RWPE2 (cell line): ENCODE data around the gene KRTAP9-8.
"Not testable (repeated sequence)": the region's sequence is repeated elsewhere in the genome, so short reads cannot be mapped to it uniquely, and the experiment has no call there.

Source experiments
- ATAC-seq: fragments of 200-7000 bp; cut with Tn5 transposase; 3 replicates; pipeline ENCODE4 v1.9.1; 2021; ENCODE audit warnings: low read depth
- DNase-seq: peaks from one replicate; pipeline ENCODE4 v3.0.0-alpha.2; 2020; ENCODE audit warnings: low spot score
- H3K27ac ChIP-seq: fragments of 450-650 bp; 2 replicates; pipeline ENCODE4 v1.5.1; 2017; ENCODE audit warnings: mild to moderate bottlenecking; ENCODE audit not compliant: poor library complexity, severe bottlenecking
- H3K27me3 ChIP-seq: fragments of 250-450 bp; sonication (Bioruptor Pico); 2 replicates; pipeline ENCODE4 v1.5.1; 2021; ENCODE audit warnings: mild to moderate bottlenecking, moderate library complexity; ENCODE audit not compliant: insufficient read depth, poor library complexity, severe bottlenecking
- H3K36me3 ChIP-seq: fragments of 250-450 bp; sonication (Bioruptor Pico); 2 replicates; pipeline ENCODE4 v1.5.1; 2020; ENCODE audit warnings: low read depth, mild to moderate bottlenecking, moderate library complexity
- H3K4me1 ChIP-seq: fragments of 250-450 bp; sonication (Bioruptor Pico); 2 replicates; pipeline ENCODE4 v1.5.1; 2021; ENCODE audit warnings: mild to moderate bottlenecking, moderate library complexity; ENCODE audit not compliant: insufficient read depth, poor library complexity, severe bottlenecking
- H3K4me3 ChIP-seq: fragments of 250-450 bp; sonication (Bioruptor Pico); 2 replicates; pipeline ENCODE4 v1.5.1; 2021; ENCODE audit warnings: mild to moderate bottlenecking, moderate library complexity; ENCODE audit not compliant: severe bottlenecking
- H3K9me3 ChIP-seq: fragments of 250-450 bp; sonication (Bioruptor Pico); 2 replicates; pipeline ENCODE4 v1.5.1; 2021; ENCODE audit warnings: mild to moderate bottlenecking, moderate library complexity; ENCODE audit not compliant: severe bottlenecking
- CTCF ChIP-seq: fragments of 450-650 bp; IDR thresholded peaks from one replicate; pipeline ENCODE4 v1.5.1; 2017; ENCODE audit warnings: mild to moderate bottlenecking, moderate library complexity; ENCODE audit not compliant: poor library complexity, severe bottlenecking

The KRTAP9-8 gene

GRCh38 chr17:41230094-41230493, 7.7 kb upstream of the KRTAP9-8 start:
- Histone ChIP-seq H3K27me3 (no peaks in the 10 kb centered on the region), H3K4me1 (no peaks in the 10 kb centered on the region), H3K36me3 (no peaks in the 10 kb centered on the region), H3K9me3 (no peaks in the 10 kb centered on the region), H3K4me3 (no peak overlapping the region), H3K27ac (no peak overlapping the region)
- ATAC-seq (no peak), DNase-seq (no peak)
- TF ChIP-seq CTCF = no peak

DNA sequence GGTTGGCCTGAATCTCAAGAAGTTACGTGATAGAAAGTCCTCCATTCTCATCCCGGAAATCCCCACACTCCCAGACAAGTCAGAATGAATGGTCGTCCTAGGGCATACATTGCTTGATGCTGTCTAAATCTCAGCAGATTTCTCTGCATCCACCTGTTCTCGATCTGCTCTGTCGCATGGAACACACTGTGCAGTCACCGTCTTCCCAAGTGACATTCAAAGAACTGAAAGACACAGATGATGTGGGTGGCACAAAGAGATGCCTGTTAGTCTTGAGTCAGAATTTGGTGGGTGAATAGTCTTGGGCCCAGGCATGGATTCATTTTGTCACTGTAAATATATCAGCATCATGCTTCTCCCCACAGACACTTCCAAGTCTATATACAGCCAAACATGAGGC, 6.1 kb upstream of the KRTAP9-8 start:
- no peak for TF ChIP-seq CTCF
- Histone ChIP-seq H3K4me3 (no peak overlapping the region), H3K9me3 (no peaks in the 10 kb centered on the region), H3K4me1 (no peaks in the 10 kb centered on the region), H3K36me3 (no peaks in the 10 kb centered on the region), H3K27ac (no peak overlapping the region), H3K27me3 (no peaks in the 10 kb centered on the region)
- no peak for ATAC-seq
- no peak for DNase-seq

GRCh38 chr17:41232399-41233105, 5.2 kb upstream of the KRTAP9-8 start, which contains the start of gene KRTAP9-3:
TSS of gene KRTAP9-3 (plus strand) at chr17:41232449. CDS start at chr17:41232502, 53 bp downstream.
- not testable (repeated sequence) for H3K9me3 ChIP-seq, ATAC-seq, H3K4me3 ChIP-seq, H3K4me1 ChIP-seq, DNase-seq, H3K27ac ChIP-seq, H3K36me3 ChIP-seq, H3K27me3 ChIP-seq

DNA sequence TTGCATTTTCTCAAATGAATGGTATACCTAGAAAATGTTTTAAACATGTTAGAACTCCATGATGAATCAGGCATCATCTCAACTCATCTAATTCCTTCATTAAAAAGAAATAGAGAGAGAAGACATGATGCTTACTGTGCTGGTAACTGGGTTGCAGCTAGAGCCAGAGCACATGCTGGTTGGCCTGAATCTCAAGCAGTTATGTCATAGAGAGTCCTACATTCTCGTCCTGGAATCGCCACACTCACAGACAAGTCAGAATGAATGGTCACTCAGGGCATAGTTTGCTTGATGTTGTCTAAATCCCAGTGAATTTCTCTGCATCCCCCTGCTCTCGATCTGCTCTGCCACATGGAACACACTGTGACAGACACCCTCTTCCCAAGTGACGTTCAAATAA, 683 bp upstream of the KRTAP9-8 start:
- H3K4me3 ChIP-seq, H3K9me3 ChIP-seq, H3K36me3 ChIP-seq, H3K27ac ChIP-seq, H3K27me3 ChIP-seq, H3K4me1 ChIP-seq, ATAC-seq, DNase-seq: not testable (repeated sequence)

GRCh38 chr17:41246995-41247787, 9.4 kb downstream of the KRTAP9-8 start:
- ATAC-seq, H3K36me3 ChIP-seq, H3K4me3 ChIP-seq, H3K27me3 ChIP-seq, H3K9me3 ChIP-seq, H3K27ac ChIP-seq, H3K4me1 ChIP-seq, DNase-seq: not testable (repeated sequence)

DNA sequence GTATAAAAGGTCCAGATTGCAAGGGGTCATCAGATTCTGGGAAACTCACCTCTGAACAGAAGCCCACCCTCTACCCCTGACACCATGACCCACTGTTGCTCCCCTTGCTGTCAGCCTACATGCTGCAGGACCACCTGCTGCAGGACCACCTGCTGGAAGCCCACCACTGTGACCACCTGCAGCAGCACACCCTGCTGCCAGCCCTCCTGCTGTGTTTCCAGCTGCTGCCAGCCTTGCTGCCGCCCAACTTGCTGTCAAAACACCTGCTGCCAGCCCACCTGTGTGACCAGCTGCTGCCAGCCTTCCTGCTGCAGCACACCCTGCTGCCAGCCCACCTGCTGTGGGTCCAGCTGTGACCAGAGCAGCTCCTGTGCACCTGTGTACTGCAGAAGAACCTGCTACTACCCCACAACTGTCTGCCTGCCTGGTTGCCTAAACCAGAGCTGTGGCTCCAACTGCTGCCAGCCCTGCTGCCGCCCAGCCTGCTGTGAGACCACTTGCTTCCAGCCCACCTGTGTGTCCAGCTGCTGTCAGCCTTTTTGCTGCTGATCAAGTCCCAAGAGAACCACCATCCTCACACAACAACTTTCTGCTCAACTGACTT, 11.9 kb downstream of the KRTAP9-8 start, which contains the start of gene KRTAP9-4:
Gene KRTAP9-4 (plus strand): TSS at position 51 of the 604 bp plus-strand sequence. CDS start 34 bp downstream, at position 85.
- DNase-seq, H3K27me3 ChIP-seq, ATAC-seq, H3K4me3 ChIP-seq, H3K4me1 ChIP-seq, H3K36me3 ChIP-seq, H3K9me3 ChIP-seq, H3K27ac ChIP-seq: not testable (repeated sequence)
